NCI-H187 treated with DMSO at 0.1 percent for 48 hours (cell line): Measurements from ENCODE around the gene CWF19L2.
"Not testable (repeated sequence)": the region's sequence is repeated elsewhere in the genome, so short reads cannot be mapped to it uniquely, and the experiment has no call there.

Experiments
- DNase-seq: peaks from one replicate; lab custom pipeline; 2025; lab: John Stamatoyannopoulos, UW

CWF19L2 gene

DNA sequence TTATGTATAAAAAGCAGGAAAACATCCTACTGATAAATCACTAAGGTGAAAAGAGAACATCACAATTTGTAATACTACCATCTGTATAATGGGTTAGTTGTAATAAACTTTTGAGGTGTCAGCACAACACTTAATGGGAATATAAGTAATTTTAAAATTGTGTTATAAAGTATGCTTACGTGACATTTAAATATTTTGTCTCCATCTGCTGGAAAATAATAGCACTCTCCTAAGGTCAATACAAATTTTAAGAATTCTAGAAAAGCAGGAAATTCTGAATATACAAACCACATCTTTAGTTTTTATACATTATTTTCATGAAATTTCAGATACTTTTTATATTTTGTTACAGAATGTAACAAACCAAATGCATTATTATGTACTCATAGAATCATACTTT lies 19.5 kb downstream of the CWF19L2 start:
- no peak for DNase-seq

- DNase-seq: no peak
These were observed 27.1 kb downstream of the CWF19L2 start for GRCh38 chr11:107430525-107430924.

GRCh38 chr11:107427569-107428180 lies 29.9 kb downstream of the CWF19L2 start:
- no peak for DNase-seq

DNA sequence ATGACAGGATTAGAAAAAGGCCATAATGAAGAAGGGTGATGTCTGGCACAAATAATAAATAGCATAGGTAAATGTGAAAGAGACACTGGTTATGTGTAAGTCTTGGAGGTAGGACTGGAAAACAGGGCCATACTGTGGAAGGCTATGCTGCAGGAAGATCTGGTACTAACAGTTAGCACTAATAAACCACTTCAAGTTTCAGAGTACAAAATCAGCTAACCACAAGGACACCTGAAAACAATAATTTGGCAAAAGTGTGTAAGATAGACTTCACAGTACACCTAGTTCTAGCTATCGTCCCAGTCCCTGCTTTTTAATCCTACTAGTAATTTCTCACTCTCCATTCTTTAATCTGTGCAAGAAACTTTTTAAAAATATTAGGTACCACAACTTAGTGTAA lies 44.3 kb downstream of the CWF19L2 start:
- no peak for DNase-seq

GRCh38 chr11:107408762-107409211 lies 48.8 kb downstream of the CWF19L2 start:
- DNase-seq: no peak

DNA sequence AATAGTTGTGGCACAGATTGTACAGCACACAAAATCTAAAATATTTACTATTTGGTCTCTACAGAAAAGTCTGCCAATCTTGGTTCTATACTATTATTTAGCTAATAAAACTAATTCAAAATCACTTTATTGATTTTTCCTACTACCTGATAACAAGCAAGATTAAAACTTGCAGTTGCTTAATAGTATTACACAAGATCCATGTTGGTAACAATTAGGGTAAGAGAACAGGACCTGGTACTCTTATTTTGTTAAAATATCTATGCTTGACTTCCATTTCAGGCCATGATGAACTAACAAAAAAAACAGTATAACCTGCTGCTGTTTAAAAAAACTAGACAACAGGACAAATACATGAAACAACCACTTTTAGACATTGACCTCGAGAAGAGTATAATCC lies 52.4 kb downstream of the CWF19L2 start:
- no peak for DNase-seq

DNA sequence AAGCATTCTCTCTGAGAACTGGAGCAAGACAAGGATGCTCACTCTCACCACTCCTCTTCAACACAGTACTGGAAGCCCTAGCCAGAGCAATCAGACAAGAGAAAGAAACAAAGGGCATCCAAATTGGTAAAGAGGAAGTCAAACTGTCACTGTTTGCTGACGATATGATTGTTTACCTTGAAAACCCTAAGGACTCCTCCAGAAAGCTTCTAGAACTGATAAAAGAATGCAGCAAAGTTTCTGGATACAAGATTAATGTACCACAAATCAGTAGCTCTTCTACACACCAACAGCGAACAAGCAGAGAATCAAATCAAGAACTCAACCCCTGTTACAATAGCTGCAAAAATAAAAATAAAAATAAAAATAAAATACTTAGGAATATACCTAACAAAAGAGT lies 56.5 kb downstream of the CWF19L2 start:
- DNase-seq: not testable (repeated sequence)

GRCh38 chr11:107397357-107397756 lies 60.3 kb downstream of the CWF19L2 start:
- no peak for DNase-seq

- DNase-seq: no peak
These were observed 65.0 kb downstream of the CWF19L2 start for GRCh38 chr11:107392611-107393010.

DNA sequence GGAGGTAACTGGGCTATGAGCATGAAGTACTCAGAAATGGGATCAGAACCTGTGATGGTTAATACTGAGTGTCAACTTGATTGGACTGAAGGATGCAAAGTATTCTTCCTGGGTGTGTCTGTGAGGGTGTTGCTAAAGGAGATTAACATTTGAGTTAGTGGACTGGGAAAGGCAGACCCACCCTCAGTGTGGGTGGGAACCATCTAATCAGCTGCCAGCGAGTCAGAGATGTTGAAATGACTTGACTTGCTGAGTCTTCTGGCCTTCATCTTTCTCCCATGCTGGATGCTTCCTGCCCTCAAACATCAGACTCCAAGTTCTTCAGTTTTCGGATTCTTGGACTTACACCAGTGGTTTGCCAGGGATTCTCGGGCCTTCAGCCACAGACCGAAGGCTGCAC lies 66.9 kb downstream of the CWF19L2 start:
- DNase-seq: not testable (repeated sequence)

- no peak for DNase-seq
These were observed 70.0 kb downstream of the CWF19L2 start for GRCh38 chr11:107387666-107388065.

- DNase-seq: no peak
These were observed 72.2 kb downstream of the CWF19L2 start for GRCh38 chr11:107385361-107385981.

DNA sequence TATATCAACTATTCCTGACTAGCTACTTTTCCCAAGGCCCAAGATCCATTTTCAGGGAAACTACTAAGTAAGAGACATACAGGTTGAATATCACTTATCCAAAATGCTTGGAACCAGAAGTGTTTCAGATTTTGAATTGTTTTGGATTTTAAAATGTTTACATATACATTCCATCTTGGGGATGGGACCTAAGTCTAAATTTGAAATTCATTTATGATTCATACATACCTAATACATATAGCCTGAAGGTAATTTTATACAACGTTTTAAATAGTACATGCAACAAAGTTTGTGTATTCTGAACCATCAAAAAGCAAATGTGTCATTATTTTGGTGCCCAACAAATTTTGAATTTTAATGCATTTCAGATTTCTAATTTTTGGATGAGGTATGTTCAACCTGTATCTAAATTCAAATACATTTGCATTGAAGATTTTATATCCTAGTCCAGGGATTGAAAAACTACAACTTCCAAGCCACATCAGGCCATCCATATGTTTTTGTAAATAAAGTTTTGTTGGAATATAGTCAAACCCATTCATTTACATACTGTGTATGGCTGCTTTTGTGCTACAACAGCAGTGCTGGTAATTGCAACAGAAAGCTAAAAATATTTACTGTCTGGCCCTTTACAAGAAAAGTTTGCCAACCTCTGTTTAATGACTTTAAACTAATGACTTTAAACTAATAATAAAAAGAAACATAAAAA lies 73.3 kb downstream of the CWF19L2 start:
- DNase-seq: no peak

- DNase-seq: no peak
These were observed 85.2 kb downstream of the CWF19L2 start for GRCh38 chr11:107372439-107372838.

GRCh38 chr11:107370390-107370789 lies 87.2 kb downstream of the CWF19L2 start:
- DNase-seq: no peak

DNA sequence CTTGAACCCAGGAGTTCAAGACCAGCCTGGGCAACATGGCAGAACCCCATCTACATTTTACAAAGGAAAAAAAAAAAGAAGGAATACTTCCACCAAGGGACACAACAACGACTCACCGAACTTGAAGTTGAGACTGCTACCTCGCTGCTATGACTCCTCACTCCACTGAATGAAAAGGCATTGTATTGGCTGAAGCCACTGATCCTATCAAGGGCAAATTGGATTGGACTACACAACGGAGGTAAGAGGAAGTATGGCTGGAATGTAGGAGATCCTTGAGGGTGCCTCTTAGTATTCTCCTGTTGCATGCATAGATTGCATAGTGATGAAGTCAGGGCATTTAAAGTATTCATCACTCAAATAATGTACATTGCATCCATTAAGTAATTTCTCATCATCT lies 97.9 kb downstream of the CWF19L2 start:
- no peak for DNase-seq

DNA sequence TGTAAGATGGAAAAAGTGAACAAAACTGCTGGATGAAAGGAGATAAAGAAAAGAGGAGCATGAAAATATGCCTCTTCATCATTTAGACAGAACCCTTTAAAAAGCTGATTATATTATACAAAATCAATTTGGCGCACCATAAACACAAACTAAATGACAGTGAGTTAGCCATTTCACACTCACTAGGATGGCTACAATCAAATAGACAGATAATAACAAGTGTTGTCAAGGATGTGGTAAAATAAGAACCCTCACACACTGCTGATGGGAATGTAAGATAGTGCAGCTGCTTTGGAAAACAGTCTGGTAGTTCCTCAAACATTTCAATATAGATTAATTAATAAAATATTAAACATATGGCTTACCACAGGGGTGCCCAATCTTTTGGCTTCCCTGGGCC lies 99.7 kb downstream of the CWF19L2 start:
- DNase-seq: no peak

DNA sequence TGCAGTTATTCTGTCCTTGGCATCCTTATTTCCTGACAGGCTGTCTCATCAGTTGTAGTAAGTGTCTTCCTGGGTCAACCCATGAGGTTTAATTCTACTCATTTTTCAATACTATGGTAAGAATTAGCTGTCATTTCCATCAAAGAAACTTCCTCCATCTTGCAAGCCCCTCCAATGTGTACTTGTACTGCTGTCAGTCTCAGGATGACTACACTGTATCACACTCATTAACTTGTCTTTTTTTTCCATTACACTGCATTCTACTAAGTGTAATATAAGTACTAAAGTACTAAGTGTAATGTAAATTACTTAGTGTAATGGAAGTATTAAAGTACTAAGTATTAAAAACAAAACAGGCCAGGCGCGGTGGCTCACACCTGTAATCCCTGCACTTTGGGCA lies 102.8 kb downstream of the CWF19L2 start:
- no peak for DNase-seq

GRCh38 chr11:107337917-107338316 lies 119.7 kb downstream of the CWF19L2 start:
- DNase-seq: no peak

GRCh38 chr11:107331728-107332127 lies 125.9 kb downstream of the CWF19L2 start:
- no peak for DNase-seq

- no peak for DNase-seq
These were observed 128.5 kb downstream of the CWF19L2 start for GRCh38 chr11:107329164-107329563.

GRCh38 chr11:107316426-107316825 lies 141.2 kb downstream of the CWF19L2 start:
- no peak for DNase-seq

DNA sequence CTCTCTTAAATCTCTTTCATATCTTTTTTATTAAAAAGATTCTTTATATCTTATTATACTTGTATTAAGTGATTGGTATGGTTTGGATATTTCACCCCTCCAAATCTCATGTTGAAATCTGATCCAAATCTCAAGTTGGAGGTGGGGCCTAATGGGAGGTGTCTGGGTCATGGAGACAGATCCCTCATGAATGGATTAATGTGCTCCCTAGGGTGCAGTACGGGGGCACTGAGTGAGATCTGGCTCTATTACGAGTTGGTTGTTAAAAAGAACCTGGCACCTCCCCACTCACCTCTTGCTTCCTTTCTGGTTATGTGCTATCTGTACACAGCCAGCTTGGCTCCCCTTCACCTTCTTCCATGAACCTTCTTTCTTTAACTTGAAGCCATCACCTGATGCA lies 149.6 kb downstream of the CWF19L2 start:
- no peak for DNase-seq
